GM15510 (cell line): Measurements from ENCODE around the gene FTCD.

ENCODE experiments used
- POLR2A ChIP-seq: IDR thresholded peaks from 3 replicates; pipeline ENCODE4 v1.6.1; 2011; ENCODE audit warnings: borderline replicate concordance; ENCODE audit not compliant: insufficient read length; ENCODE audit errors: extremely low read depth

FTCD gene

GRCh38 chr21:46180079-46180722 lies 24.8 kb upstream of the FTCD start:
- no peak for TF ChIP-seq POLR2A

DNA sequence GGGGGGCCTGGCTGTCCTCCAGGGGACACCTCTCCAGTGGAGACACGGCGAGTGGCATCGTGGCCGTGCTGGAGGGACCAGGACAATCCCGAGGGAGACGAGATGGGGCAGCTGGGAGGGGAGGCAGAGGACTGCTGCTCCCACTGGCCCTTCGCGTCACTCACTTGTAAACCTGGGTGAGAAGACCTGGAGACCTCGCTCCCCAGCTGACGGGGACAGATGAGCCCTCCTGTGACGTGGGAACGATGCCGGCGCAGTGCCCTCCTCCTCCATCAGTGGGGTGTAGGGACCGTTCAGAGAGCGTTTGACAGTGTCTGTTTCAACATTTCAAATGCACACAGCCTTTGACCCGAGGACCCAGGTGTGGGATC lies 24.3 kb upstream of the FTCD start:
- TF ChIP-seq POLR2A, result no peak

GRCh38 chr21:46178961-46179360 lies 23.6 kb upstream of the FTCD start:
- TF ChIP-seq POLR2A, result no peak

- TF ChIP-seq POLR2A, result no peak
Measured at GRCh38 chr21:46173573-46173972, 18.2 kb upstream of the FTCD start.

GRCh38 chr21:46172863-46173528 lies 17.6 kb upstream of the FTCD start:
- no peak for TF ChIP-seq POLR2A

- TF ChIP-seq POLR2A, result no peak
Measured at GRCh38 chr21:46171996-46172862, 16.9 kb upstream of the FTCD start.

DNA sequence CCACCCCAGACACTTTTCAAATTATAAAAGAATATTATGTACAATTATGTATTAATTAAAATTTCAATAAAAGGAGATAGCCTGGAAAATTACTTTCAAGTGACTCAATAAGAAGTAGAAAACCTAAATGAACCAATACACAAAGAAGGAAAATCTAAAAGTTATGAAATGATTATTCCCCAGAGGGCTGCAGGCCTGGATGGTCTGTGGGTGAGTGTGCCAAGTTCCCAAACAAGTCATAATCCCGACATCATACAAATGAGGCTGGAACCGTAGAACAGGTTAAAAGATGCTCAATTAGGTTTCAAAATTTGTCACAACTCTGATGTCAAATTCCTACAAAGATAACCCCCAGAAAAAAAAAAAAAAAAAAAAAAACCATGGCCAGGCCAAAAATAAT lies 16.2 kb upstream of the FTCD start:
- no peak for TF ChIP-seq POLR2A

DNA sequence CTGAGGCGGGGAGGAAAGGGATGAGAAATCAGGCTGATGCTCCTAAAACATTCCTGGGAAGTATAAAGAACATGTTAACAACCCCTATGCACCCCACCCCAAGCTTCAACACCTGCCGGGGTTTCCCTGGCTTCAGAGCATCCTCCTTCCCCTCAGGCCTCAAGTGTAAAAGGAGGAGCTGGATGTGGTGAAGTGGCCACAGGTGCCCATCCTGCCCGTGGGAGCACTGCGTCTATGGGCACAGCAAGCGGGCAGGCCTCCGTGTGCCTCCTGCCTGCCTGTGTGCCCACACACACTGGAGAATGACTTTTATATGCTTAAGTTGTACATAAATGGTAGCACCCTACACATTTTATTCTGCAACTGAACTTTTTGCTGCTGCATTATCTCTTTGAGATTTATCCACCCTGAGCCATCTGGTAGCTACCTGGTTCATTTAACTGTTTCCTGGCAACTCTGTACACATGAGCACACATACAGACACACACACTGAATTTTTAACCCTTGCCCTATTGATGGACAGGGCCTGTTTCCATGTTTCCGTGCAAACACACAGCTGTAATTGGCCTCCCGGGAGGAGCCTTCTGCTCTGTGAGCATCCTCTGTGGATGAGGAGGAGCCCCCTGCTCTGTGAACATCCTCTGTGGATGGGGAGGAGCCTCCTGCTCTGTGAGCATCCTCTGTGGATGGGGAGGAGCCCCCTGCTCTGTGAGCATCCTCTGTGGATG lies 13.4 kb upstream of the FTCD start:
- TF ChIP-seq POLR2A, result no peak

GRCh38 chr21:46168238-46168637 lies 12.9 kb upstream of the FTCD start:
- TF ChIP-seq POLR2A, result no peak

DNA sequence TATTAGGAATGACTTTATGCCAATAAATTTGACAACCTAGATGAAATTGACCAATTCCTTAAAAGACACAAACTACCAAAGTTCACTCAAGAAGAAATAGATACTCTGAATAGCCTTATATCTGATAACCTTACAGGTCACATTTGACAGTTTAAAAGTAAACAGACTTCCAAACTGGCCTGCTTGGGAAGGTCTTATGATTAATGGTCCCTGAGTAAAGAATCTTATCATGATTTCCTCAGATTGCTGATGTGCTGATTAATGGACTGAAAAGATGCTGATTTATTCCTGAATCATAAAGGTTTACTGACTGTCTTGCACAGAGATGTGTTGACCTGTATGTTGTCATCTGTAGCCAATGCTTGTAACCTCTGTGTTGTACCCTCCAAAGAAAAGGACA lies 9.7 kb upstream of the FTCD start:
- no peak for TF ChIP-seq POLR2A

DNA sequence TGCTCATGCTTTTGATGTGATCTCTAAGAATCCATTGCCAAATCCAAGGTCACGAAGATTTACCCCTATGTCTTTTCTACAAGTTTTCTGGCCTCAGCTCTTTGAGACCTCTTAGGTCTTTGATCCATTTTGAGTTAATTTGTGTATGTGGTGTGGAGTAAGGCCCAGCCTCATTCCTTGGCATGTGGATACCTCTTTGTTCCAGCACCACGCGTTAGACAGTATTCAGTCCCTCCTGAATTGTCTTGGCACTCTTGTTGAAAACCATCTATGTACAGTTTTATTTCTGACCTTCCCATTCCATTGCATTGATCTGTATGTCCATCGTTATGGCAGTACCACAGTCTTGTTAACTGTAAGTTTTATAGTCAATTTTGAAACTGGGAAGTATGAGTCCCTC lies 8.0 kb upstream of the FTCD start:
- no peak for TF ChIP-seq POLR2A

DNA sequence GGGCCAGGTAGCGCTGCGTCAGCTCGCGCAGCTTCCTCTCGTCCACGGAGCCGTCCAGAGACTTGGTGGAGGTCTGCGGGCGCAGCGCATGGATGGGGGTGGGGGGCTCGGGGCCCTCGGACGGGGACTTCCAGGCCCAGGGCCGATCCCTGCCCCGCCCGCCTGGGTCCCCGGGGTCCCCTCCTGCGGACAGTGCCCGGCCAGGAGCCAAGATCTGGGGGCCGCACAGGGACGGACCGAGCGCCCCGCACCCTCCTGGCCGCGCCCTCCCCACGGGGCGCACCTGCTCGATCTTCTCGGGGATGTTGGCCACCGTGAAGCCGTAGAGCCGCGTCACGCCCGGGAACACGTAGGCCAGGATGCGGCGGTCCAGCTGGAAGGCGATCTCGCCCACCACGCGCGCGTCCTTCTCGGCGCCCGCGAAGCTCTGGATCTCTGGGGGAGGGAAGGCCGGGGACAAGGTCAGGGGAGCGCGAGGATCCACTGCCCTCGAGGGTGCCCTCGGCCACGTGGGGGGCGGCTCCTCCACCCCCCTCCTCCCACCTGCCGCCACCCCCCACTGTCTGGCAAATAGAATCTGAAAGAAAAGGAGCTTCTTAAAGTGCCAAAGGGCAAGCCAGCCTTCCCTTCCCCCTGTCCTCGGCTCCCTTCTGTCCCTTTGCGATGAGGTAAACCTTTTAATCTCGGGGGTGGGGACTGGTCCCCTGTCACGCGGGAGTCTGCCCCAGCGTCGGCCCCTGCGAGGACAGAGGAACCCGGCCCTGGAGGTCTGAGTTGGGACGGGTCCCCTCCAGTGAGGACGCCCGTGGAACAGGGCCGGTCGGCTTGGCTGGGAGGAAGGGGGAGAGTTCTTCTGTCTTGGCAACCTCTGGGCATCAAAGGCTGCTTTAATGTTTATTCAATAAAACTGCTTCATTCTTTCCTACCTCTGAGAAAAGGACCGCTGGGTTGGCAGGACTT lies 6.5 kb upstream of the FTCD start:
- TF ChIP-seq POLR2A, result no peak

DNA sequence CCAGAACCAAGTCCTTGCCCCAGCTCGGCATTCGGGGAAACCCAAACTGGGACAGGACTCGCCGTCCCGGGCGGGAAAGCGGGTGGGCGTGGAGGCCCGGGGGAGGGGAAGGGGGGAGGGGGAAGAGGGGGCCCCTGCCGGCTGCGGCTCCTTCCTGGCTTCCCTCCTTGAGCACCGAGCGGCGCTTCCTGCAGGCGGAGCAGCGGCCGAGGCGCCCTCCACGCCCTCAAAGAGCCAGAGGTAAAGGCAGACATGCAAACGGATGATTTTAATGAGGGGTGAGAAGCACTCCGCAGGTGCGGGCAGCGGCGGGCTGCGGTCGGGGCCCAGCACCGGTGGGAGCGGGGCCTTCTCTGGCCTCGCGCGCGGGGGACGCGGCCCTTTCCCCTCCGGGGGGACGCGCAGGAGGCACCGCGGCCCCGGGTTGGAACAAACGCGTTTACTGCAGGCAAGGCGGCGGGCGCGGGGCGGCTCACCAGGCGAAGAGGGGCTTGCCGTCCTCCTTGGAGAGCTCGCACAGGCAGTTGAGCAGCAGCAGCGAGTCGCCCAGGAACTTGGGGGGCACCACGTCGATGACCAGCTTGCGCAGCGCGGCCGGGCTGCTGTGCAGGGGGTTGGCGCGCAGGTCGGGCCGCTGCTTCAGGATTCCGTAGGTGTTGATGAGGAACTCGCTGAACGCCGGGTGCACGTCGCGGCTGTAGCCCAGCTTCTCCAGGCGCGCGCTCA lies 5.7 kb upstream of the FTCD start:
- no peak for TF ChIP-seq POLR2A

GRCh38 chr21:46160657-46160906 lies 5.2 kb upstream of the FTCD start:
- no peak for TF ChIP-seq POLR2A
